ENCODE results near the gene CTAGE4.
"Not testable (repeated sequence)": the region's sequence is repeated elsewhere in the genome, so short reads cannot be mapped to it uniquely, and the experiment has no call there.

CTAGE4 gene, protein sequence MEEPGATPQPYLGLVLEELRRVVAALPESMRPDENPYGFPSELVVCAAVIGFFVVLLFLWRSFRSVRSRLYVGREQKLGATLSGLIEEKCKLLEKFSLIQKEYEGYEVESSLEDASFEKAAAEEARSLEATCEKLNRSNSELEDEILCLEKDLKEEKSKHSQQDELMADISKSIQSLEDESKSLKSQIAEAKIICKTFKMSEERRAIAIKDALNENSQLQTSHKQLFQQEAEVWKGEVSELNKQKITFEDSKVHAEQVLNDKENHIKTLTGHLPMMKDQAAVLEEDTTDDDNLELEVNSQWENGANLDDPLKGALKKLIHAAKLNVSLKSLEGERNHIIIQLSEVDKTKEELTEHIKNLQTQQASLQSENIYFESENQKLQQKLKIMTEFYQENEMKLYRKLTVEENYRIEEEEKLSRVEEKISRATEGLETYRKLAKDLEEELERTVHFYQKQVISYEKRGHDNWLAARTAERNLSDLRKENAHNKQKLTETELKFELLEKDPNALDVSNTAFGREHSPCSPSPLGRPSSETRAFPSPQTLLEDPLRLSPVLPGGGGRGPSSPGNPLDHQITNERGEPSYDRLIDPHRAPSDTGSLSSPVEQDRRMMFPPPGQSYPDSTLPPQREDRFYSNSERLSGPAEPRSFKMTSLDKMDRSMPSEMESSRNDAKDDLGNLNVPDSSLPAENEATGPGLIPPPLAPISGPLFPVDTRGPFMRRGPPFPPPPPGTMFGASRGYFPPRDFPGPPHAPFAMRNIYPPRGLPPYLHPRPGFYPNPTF

GRCh38 chr7:144183166-144183565 lies at the start of gene CTAGE4:
Gene CTAGE4, plus strand, starts transcription at chr7:144183466. Its CDS starts 38 bp downstream, at chr7:144183504.
- DNase-seq (ENCODE audit: extremely low read depth in 1 of 2, low read depth in 1 of 2) = not testable (repeated sequence)

- DNase-seq (ENCODE audit: extremely low read depth in 1 of 2, low read depth in 1 of 2) = no peak
Measured at GRCh38 chr7:144134116-144134515, 49.1 kb upstream of the CTAGE4 start.

DNA sequence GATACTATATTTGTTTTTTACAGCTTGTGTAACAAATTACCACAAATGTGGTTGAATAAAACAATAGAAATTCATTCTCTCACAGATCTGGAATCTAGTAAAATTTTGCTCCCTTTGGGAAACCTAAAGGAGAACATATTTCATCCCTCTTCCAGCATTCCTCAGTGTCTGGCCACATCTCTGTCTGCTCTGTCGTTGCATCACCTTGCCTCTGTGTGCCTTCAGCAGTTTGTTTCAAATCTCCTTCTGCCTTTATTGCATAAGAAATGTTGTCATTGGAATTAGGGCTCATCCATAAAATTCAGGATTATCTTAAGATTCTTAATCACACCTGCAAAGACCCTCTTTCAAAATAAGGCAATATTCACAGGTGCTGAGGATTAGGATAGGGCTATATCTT lies 45.8 kb upstream of the CTAGE4 start:
- DNase-seq (ENCODE audit: extremely low read depth in 1 of 2, low read depth in 1 of 2) = no peak

DNA sequence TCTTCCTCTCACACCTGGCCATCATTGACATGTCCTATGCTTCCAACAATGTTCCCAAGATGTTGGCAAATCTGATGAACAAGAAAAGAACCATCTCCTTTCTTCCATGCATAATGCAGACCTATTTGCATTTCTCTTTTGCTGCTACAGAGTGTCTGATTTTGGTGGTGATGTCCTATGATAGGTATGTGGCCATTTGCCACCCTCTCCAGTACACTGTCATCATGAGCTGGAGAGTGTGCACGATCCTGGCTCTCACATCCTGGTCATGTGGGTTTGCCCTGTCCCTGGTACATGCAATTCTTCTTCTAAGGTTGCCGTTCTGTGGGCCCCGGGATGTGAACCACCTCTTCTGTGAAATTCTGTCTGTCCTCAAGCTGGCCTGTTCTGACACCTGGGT lies 41.1 kb upstream of the CTAGE4 start:
- no peak for DNase-seq (ENCODE audit: extremely low read depth in 1 of 2, low read depth in 1 of 2)

DNA sequence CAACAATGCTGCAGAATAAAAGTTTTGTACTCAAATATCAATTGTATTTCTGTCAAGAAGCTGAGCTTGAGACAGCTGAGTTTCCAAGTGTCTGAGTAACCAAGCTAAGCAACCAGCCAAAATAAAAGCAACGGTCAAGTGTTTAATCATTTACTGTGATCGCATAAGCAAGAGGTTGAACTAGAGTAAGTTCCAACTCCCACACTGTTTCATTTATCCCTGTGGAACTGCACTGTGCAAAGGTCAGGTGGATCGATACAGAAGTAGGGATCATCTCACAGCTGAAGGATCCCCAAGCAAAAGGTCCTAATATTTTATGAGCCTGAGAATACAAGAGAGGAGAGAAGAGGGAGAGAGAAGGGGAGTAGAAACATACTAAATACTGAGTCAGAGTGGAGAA lies 38.8 kb upstream of the CTAGE4 start:
- DNase-seq (ENCODE audit: extremely low read depth in 1 of 2, low read depth in 1 of 2) = no peak

DNA sequence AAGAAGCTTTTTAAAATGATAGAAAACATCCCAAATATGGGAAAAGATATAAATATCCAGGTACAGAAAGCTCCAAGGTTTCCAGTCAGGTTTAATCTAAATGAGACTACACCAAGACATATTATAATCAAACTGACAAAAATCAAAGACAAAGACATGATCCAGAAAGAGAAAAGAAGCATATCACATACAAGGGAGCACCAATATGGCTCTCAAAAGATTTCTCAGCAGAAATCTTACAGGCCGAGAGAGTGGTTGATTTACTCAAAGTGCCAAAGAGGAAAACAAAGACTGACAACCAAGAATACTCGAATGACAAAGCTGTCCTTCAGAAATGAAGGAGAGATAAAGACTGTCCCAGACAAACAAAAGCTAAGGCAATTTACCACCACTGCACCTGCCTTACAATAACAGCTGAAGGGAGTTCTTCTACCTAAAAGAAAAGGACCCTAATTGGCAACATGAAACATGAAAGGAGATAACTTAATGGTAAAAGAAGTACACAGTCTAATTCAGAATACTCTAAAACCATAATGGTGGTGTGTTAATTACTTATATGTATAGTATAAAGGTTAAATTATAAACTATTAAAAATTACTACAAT lies 34.9 kb upstream of the CTAGE4 start:
- DNase-seq (ENCODE audit: extremely low read depth in 1 of 2, low read depth in 1 of 2) = no peak

GRCh38 chr7:144158861-144159260 lies 24.4 kb upstream of the CTAGE4 start:
- DNase-seq (ENCODE audit: extremely low read depth in 1 of 2, low read depth in 1 of 2) = no peak

- DNase-seq (ENCODE audit: extremely low read depth in 1 of 2, low read depth in 1 of 2) = no peak
Measured at GRCh38 chr7:144164784-144165183, 18.5 kb upstream of the CTAGE4 start.

DNA sequence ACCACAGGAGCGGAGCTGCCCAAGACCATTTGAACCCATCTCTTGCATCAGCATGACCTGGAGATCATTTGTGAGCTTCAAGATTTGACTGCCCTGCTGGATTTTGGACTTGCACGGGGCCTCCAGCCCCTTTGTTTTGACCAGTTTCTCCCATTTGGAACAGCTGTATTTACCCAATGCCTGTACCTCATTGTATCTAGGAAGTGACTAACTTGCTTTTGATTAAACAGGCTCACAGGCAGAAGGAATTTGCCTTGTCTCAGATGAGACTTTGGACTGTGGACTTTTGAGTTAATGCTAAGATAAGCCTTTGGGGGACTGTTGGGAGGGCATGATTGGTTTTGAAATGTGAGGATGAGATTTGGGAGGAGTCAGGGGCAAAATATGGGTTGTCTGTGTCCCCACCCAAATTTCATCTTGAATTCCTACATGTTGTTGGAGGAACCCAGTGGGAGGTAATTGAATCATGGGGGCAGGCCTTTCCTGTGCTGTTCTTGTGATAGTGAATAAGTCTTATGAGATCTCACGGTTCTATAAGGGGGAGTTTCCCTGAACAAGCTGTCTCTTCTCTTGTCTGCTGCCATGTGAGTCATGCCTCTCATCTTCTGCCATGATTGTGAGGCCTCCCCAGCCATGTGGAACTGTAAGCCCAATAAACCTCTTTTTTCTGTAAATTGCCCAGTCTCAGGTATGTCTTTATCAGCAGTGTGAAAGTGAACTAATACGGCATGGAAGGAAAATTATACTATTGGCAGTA lies 11.5 kb upstream of the CTAGE4 start:
- not testable (repeated sequence) for DNase-seq (ENCODE audit: extremely low read depth in 1 of 2, low read depth in 1 of 2)

DNA sequence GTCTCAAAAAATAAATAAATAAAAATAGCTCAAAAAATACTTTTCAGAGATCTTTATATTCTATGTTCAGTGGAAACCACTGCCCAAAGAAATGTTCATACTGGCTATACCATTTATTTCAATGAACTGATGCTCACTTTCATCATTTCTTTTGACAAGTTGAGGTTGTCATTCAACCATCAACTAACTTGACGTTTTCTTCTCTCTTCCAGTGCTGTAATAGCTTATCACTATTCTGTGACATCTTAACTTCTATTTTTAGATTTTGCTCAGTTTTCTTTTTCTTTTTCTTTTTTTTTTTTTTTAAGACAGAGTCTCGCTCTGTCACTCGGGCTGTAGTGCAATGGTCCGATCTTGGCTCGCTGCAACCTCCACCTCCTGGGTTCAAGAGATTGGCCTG lies 8.7 kb upstream of the CTAGE4 start:
- no peak for DNase-seq (ENCODE audit: extremely low read depth in 1 of 2, low read depth in 1 of 2)

DNA sequence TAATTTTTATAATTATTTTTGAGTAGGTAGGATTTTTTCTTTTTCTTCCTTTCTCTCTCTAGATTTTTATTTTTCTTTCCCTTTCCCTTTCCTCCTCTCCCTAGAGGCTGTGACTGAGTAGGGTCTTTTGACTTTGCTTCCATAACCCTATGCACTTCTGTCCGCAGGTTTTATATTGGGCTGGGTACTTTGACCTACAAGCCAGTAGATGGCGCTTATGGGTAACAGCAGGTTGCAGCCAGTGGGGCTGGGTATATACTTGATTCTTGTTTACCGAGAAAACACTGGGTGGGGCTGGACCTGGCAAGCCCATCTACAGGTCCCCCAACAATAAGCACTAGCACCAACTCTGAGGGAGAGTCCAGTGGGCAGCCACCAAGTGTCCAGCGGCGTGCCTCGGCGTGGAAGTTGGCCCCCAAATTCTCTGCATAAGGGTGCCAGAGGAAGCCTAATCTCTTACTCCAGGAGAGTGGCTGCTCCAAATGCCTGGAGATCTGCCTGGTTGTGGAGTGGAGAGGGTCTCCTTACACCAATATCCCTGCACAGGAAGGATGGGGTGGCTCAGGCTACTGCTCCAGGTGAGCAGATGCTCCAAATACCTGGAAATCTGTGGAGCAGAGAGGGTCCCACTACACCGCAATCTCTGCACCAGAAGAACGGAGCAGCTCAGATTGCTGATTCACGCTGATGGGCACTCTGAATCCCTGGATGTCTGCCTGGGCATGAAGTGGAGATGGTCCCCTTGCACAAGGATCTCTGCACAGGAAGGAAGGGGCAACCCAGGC lies 4.7 kb upstream of the CTAGE4 start:
- not testable (repeated sequence) for DNase-seq (ENCODE audit: extremely low read depth in 1 of 2, low read depth in 1 of 2)

DNA sequence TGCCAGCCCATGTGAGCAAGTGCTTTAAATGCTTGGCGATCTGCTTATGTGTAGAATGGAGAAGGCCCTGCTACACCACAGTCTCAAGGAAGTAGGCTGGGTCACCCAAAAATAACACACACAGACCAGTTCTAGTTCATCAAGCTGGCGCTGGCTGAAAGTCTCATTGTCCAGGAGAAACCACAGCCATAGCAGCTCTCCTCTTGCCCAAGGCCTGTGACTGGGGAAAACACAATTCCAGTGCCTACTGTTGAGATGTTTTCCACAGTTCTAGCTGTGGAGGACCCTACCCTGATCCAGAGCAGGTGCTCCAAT lies 4.1 kb upstream of the CTAGE4 start:
- DNase-seq (ENCODE audit: extremely low read depth in 1 of 2, low read depth in 1 of 2) = not testable (repeated sequence)

DNA sequence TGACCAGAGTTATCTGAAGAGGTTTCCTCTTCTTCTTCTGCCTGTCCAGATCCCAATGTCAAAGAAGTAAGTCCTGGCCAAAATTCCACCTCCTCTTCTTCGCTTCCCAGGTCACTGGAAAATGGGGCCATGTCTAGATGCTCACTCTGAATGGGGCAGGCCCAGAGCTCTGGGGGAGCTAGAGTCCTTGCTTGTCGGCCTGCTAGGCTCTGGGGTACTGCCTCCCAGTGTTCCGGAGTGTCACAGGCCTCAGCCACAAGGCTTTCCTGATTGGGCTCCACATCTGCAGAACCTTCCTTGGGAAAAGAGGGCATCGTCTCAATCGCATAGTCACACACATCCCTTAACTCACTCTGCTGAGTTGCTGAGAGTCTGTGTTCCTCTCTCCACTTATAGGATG lies 4.6 kb downstream of the CTAGE4 start:
- DNase-seq (ENCODE audit: extremely low read depth in 1 of 2, low read depth in 1 of 2) = not testable (repeated sequence)

GRCh38 chr7:144188578-144189171 lies 5.4 kb downstream of the CTAGE4 start:
- not testable (repeated sequence) for DNase-seq (ENCODE audit: extremely low read depth in 1 of 2, low read depth in 1 of 2)

DNA sequence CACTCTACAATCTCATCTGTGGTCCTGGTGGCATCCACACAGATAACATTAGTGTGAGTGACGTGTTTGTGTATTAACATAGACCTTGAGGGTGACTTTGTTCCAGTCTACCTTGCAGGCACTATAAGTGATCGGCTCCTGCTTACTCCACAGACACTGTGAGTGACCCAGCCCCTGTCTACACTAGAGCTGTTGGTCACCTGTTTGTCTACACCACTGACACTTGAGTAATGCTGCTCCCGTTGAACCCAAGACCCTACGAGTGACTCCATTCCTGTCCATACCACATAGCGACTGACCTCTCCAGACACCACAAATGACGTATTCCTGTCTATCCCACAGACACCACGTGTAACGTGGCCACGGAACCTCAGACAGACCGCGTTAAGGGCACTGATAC lies 10.5 kb downstream of the CTAGE4 start:
- DNase-seq (ENCODE audit: extremely low read depth in 1 of 2, low read depth in 1 of 2) = not testable (repeated sequence)

GRCh38 chr7:144194453-144194852 lies 11.2 kb downstream of the CTAGE4 start:
- not testable (repeated sequence) for DNase-seq (ENCODE audit: extremely low read depth in 1 of 2, low read depth in 1 of 2)

GRCh38 chr7:144195212-144195872 lies 12.1 kb downstream of the CTAGE4 start, which contains the start of gene ARHGEF35:
Gene ARHGEF35, minus strand, starts transcription at chr7:144195833. Its CDS starts 7,450 bp downstream, at chr7:144188383.
- not testable (repeated sequence) for DNase-seq (ENCODE audit: extremely low read depth in 1 of 2, low read depth in 1 of 2)

- DNase-seq (ENCODE audit: extremely low read depth in 1 of 2, low read depth in 1 of 2) = not testable (repeated sequence)
Measured at GRCh38 chr7:144198934-144199333, 15.7 kb downstream of the CTAGE4 start.

DNA sequence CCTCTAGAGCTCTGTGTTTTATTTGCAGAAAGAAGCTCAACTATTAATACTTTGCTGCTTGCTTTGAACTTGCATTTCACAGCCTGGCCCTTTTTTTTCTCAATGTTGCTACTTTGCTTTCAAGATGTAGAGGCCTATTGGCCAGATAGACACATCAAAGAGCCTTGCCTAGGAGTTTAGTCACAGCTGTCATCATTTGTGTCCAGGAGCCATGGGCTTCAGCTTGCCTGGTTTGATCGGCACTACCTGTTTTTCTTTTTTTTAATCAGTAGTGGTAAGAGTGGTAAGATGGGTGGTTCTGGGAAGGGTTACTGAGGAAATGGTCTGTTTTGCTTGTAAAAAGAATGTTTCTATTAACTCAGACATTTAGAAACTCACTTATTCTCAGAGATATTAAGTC lies 18.7 kb downstream of the CTAGE4 start:
- not testable (repeated sequence) for DNase-seq (ENCODE audit: extremely low read depth in 1 of 2, low read depth in 1 of 2)

All from activated CD8-positive, alpha-beta memory T cell treated with anti-CD3 and anti-CD28 coated beads for 1 hour (primary cell).